A673 (cell line): ENCODE results near the gene AMY2B.

Experiments
- EZH2 ChIP-seq: fragments of 200-600 bp; sonication (generic); IDR thresholded peaks from 2 replicates; pipeline ENCODE4 v1.6.1; 2017; ENCODE audit warnings: borderline replicate concordance, low read depth, mild to moderate bottlenecking, mixed read lengths, antibody characterized with exemption, low read length; ENCODE audit not compliant: poor library complexity, severe bottlenecking
- TF ChIP-seq, protein P1 (sequence below): fragments of 300-800, 200-600 bp; sonication (generic); conservative IDR thresholded peaks from 2 replicates; pipeline ENCODE4 v1.5.1; 2017; ENCODE audit warnings: low read depth, mild to moderate bottlenecking, antibody characterized with exemption, low read length, moderate library complexity, mixed read lengths

DNA sequence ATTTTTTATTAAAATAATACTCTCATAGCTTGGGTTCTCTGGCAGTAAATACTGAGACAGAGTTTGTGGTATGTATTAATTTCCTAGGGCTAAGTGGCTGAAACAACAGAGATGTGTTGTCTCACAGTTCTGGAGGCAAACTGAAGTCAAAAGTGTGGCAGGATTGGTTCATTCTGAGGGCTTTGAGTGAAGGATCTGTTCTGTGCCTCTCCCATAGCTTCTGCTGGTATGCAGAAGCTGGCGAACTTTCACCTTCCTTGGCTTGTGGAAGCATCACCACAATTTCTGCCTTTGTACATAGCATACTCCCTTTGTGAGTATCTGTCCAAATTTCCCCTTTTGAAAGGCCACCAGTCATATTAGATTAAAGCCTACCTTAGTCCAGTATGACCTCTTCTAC, 24.9 kb upstream of the AMY2B start:
- TF ChIP-seq, protein P1, sequence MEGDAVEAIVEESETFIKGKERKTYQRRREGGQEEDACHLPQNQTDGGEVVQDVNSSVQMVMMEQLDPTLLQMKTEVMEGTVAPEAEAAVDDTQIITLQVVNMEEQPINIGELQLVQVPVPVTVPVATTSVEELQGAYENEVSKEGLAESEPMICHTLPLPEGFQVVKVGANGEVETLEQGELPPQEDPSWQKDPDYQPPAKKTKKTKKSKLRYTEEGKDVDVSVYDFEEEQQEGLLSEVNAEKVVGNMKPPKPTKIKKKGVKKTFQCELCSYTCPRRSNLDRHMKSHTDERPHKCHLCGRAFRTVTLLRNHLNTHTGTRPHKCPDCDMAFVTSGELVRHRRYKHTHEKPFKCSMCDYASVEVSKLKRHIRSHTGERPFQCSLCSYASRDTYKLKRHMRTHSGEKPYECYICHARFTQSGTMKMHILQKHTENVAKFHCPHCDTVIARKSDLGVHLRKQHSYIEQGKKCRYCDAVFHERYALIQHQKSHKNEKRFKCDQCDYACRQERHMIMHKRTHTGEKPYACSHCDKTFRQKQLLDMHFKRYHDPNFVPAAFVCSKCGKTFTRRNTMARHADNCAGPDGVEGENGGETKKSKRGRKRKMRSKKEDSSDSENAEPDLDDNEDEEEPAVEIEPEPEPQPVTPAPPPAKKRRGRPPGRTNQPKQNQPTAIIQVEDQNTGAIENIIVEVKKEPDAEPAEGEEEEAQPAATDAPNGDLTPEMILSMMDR = no peak
- TF ChIP-seq EZH2 = no peak
